Mammary microvascular endothelial cell (primary cell): Measurements from ENCODE around the gene FA2H. TPM values are rescaled to one million over a fixed set of nuclear protein-coding genes. Genes with fewer than 3 reads are reported as not detected.

Experiments
- total RNA-seq: library from RNA; depleted of rRNA; stranded (reverse); fragments of >200 nt; gene quantifications from 2 replicates; pipeline ENCODE4 v1.2.3, GENCODE V29; 2015

FA2H gene, protein sequence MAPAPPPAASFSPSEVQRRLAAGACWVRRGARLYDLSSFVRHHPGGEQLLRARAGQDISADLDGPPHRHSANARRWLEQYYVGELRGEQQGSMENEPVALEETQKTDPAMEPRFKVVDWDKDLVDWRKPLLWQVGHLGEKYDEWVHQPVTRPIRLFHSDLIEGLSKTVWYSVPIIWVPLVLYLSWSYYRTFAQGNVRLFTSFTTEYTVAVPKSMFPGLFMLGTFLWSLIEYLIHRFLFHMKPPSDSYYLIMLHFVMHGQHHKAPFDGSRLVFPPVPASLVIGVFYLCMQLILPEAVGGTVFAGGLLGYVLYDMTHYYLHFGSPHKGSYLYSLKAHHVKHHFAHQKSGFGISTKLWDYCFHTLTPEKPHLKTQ
- total RNA-seq: not detected in 2 replicates

DNA sequence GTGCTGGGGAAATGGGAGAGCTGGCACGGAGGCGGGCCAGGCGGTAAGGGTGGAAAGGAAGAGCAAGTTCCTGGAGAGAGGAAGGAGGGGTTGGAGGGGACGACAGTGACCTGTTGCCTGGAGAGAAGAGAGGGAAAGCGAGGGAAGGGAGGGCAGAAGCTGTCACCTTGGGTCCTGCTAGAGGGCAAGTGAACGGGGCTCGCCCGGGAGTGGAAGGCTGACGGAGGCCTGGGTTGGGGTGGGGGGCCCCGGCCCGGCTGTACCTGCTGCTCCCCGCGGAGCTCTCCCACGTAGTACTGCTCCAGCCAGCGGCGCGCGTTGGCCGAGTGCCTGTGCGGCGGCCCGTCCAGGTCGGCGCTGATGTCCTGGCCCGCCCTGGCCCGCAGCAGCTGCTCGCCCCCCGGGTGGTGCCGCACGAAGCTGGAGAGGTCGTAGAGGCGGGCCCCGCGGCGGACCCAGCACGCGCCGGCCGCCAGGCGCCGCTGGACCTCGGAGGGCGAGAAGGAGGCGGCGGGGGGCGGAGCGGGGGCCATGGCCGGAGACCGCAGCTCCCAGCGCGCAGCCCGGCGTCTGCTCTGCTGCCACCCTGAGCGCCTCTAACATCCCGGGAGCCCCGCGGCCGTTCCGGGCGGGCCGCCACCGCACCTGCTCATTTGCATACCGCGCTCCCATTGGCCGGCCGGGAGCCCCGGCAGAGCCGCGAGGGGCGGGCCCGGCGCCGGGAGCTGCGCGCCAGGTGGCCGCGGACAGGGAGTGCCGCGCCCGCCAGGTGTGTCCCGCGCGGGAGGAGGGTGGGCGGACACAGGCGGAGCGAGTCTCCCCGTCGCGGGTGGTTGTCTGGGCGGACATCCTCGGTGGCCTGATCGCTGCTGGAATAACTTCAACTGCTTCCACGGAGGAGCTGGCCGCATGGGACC, at the start of gene FA2H:
TSS of gene FA2H (minus strand) at position 598 of the 917 bp plus-strand sequence. CDS start at position 533, 65 bp downstream.

DNA sequence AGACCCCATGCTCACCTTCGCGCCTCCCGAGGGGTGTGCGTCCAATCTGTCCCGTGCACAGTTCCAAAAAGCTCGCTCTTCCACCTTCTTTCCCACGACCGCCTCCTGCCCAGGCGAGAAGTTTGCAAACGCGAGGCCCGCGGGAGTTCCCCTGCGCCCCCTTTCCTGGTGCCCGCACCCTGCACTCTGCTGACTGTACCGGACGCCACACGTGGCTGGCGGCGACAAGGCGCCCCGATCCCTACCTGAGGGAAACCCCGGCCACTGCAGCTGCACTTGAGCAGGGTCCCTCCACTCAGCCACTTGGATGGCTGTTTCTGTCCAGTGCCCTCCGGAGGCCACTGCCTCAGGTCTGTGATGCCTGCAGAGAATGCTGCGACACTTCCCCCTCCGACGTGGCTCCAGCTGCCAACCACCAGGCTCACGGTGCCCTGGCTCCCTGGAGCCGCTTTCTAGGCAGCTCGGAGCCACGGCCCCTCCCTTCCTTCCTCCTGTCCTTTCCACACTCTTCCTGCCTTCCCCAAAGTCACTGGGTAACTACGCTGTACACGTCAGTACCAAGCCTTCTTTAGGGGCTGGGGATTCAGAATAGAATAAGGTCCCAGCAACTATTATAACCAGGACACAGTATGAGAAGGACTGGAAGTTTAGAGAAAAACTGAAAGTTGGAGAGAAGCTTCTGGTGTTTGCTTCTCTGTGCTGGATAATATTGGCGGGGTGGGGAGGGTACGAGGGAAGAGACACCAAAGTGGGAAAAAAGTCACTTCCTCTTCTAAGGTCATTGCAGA, 74.0 kb downstream of the FA2H start, which contains the start of gene MLKL:
TSS of gene MLKL (minus strand) at position 425 of the 788 bp plus-strand sequence. CDS start 5,105 bp downstream, outside the sequence.

DNA sequence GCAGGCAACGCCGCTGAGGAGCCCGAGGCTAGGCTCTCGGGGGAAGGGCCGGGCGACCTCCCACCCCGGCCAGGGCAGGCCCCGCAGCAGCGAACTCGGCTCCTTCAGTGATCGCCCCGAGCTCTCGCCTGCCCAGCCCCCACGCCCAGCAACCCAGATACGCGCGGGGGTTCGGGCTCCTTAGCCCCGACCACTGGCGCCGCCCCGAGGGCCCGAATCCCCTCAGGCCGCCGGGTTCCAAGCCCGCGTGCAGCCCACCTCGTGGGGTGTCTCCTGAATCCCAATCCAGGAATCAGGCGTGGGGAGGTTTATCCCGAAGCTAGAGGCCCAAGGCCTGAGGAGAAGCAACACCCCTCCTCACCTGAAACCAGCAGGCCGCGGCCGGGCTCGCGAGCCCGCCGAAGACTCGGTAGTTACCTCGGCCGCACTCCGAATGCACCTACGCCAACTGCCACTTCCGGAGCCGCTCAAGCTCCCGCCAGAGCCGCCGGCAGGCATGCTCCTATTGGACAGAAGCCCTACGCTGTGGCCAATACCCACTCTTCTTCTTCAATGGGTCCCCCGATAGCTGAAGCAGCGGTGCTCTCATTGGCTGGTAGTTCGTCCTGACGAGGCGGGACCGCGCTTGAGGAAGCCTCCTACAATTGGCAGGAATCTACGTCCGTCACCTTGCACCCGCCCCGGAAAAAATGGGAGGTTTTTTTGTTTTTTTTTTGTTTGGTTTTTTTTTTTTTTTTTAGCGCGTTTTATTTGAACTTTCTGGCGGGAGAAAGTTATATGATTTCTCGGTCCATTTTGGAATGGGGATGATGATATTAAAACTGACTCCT, 108.0 kb downstream of the FA2H start, which contains the start of gene RFWD3:
TSS of gene RFWD3 (minus strand) at position 453 of the 830 bp plus-strand sequence. CDS start 5,428 bp downstream, outside the sequence.

Other genes starting within 250 kb of the FA2H start
- 90.0 and 112 TPM in 2 replicates for gene GLG1, start 167.7 kb downstream of the FA2H start, total RNA-seq
- 32.6 and 39.2 TPM in 2 replicates for gene RFWD3, start 107.9 kb downstream of the FA2H start, total RNA-seq
- gene MLKL, start 74.0 kb downstream of the FA2H start, total RNA-seq: 37.5 and 38.4 TPM in 2 replicates
- 15.4 and 24.6 TPM in 2 replicates for gene WDR59, start 210.3 kb upstream of the FA2H start, total RNA-seq
- gene ZNRF1, start 224.2 kb upstream of the FA2H start, total RNA-seq: 22.1 and 29.5 TPM in 2 replicates